Neural cell (in vitro differentiated cells): ENCODE data around the gene CYP4B1. TPM values are rescaled to one million over a fixed set of nuclear protein-coding genes. Genes with fewer than 3 reads are reported as not detected.
"Not testable (repeated sequence)": the region's sequence is repeated elsewhere in the genome, so short reads cannot be mapped to it uniquely, and the experiment has no call there.

ENCODE experiments used
- H2AFZ ChIP-seq: fragments of 200-600, 300-800 bp; sonication (generic), shearing (Covaris generic); 2 replicates; pipeline ENCODE4 v1.6.0; 2014; ENCODE audit warnings: low read depth, mild to moderate bottlenecking, antibody characterized with exemption, low read length, moderate library complexity
- H3F3A ChIP-seq: fragments of 200-600 bp; shearing (Covaris generic); 2 replicates; pipeline ENCODE4 v1.6.1; 2016; ENCODE audit warnings: mild to moderate bottlenecking, moderate library complexity, mixed read lengths, antibody characterized with exemption, low read length; ENCODE audit not compliant: insufficient read depth, poor library complexity, severe bottlenecking
- H3K27ac ChIP-seq: fragments of 200-600, 300-800 bp; sonication (generic), shearing (Covaris generic); 2 replicates; pipeline ENCODE4 v1.5.1; 2014; ENCODE audit warnings: mild to moderate bottlenecking, low read length, moderate library complexity
- H3K27me3 ChIP-seq: fragments of 300-800, 200-600 bp; sonication (generic), shearing (Covaris generic); 2 replicates; pipeline ENCODE4 v1.6.0; 2014; ENCODE audit warnings: mild to moderate bottlenecking, low read depth, low read length, moderate library complexity; ENCODE audit not compliant: insufficient read depth
- H3K36me3 ChIP-seq: fragments of 300-800, 200-600 bp; sonication (generic), shearing (Covaris generic); 2 replicates; pipeline ENCODE4 v1.5.1; 2014; ENCODE audit warnings: mild to moderate bottlenecking, antibody characterized with exemption, low read length, moderate library complexity; ENCODE audit not compliant: insufficient read depth
- H3K4me2 ChIP-seq: fragments of 300-800, 200-600 bp; sonication (generic), shearing (Covaris generic); 2 replicates; pipeline ENCODE4 v1.6.0; 2014; ENCODE audit warnings: mild to moderate bottlenecking, low read length
- H3K4me3 ChIP-seq: fragments of 300-800, 200-600 bp; sonication (generic), shearing (Covaris generic); 2 replicates; pipeline ENCODE4 v1.5.1; 2014; ENCODE audit warnings: mild to moderate bottlenecking, low read length, moderate library complexity
- H3K79me2 ChIP-seq: fragments of 200-600 bp; shearing (Covaris generic); replicated peaks from 2 replicates; pipeline ENCODE4 v1.6.0; 2014; ENCODE audit warnings: mild to moderate bottlenecking, low read length, moderate library complexity; ENCODE audit not compliant: insufficient read depth
- H3K9ac ChIP-seq: fragments of 300-800, 200-600 bp; sonication (generic), shearing (Covaris generic); 2 replicates; pipeline ENCODE4 v1.6.1; 2016; ENCODE audit warnings: mild to moderate bottlenecking, low read length, mixed read lengths
- H3K9me2 ChIP-seq: fragments of 200-600 bp; shearing (Covaris generic); 2 replicates; pipeline ENCODE4 v1.6.1; 2016; ENCODE audit warnings: mild to moderate bottlenecking, low read length, mixed read lengths; ENCODE audit not compliant: insufficient read depth
- H3K9me3 ChIP-seq: fragments of 200-600, 300-800 bp; sonication (generic), shearing (Covaris generic); 2 replicates; pipeline ENCODE4 v1.6.1; 2016; ENCODE audit warnings: mild to moderate bottlenecking, mixed run types, low read length, moderate library complexity, mixed read lengths
- H4K20me1 ChIP-seq: fragments of 200-600 bp; shearing (Covaris generic); 2 replicates; pipeline ENCODE4 v1.6.1; 2016; ENCODE audit warnings: mild to moderate bottlenecking, mixed run types; ENCODE audit not compliant: insufficient read depth
- EP300 ChIP-seq: fragments of 450-650 bp; conservative IDR thresholded peaks from 2 replicates; pipeline ENCODE4 v1.6.1; 2014; ENCODE audit warnings: antibody characterized with exemption, mild to moderate bottlenecking, moderate library complexity; ENCODE audit not compliant: poor library complexity, severe bottlenecking
- EZH2 ChIP-seq: fragments of 200-600, 300-800 bp; shearing (Covaris generic), sonication (generic); IDR thresholded peaks from 2 replicates; pipeline ENCODE4 v1.6.1; 2014; ENCODE audit warnings: antibody characterized with exemption, low read length, borderline replicate concordance, mild to moderate bottlenecking; ENCODE audit not compliant: insufficient read depth, poor library complexity, severe bottlenecking
- MXI1 ChIP-seq: fragments of 450-650 bp; conservative IDR thresholded peaks from 2 replicates; pipeline ENCODE4 v1.6.1; 2014; ENCODE audit warnings: antibody characterized with exemption, mild to moderate bottlenecking; ENCODE audit not compliant: poor library complexity, severe bottlenecking
- POLR2AphosphoS5 ChIP-seq: IDR thresholded peaks from 2 replicates; pipeline ENCODE4 v1.6.1; 2012
- RAD21 ChIP-seq: fragments of 450-650 bp; conservative IDR thresholded peaks from 2 replicates; pipeline ENCODE4 v1.6.1; 2014; ENCODE audit warnings: antibody characterized with exemption, mild to moderate bottlenecking, moderate library complexity
- REST ChIP-seq: IDR thresholded peaks from 2 replicates; pipeline ENCODE4 v1.6.1; 2012; ENCODE audit warnings: borderline replicate concordance
- SMC3 ChIP-seq: fragments of 450-650 bp; conservative IDR thresholded peaks from 2 replicates; pipeline ENCODE4 v1.6.1; 2014; ENCODE audit warnings: antibody characterized with exemption, mild to moderate bottlenecking, moderate library complexity; ENCODE audit not compliant: poor library complexity
- TAF1 ChIP-seq: IDR thresholded peaks from 2 replicates; pipeline ENCODE4 v1.6.1; 2012; ENCODE audit warnings: low read depth
- polyA plus RNA-seq: library from polyadenylated mRNA; depleted of rRNA; stranded (reverse); fragments of >200 nt; gene quantifications from 2 replicates; pipeline ENCODE4 v1.2.3, GENCODE V29; 2014
- TF ChIP-seq, protein P1 (sequence below): fragments of 450-650 bp; IDR thresholded peaks from 2 replicates; pipeline ENCODE4 v1.5.1; 2014; ENCODE audit warnings: antibody characterized with exemption, mild to moderate bottlenecking, moderate library complexity; ENCODE audit not compliant: poor library complexity, severe bottlenecking

Gene CYP4B1
- polyA plus RNA-seq, 1 donor from 2014 or later, result not detected

DNA sequence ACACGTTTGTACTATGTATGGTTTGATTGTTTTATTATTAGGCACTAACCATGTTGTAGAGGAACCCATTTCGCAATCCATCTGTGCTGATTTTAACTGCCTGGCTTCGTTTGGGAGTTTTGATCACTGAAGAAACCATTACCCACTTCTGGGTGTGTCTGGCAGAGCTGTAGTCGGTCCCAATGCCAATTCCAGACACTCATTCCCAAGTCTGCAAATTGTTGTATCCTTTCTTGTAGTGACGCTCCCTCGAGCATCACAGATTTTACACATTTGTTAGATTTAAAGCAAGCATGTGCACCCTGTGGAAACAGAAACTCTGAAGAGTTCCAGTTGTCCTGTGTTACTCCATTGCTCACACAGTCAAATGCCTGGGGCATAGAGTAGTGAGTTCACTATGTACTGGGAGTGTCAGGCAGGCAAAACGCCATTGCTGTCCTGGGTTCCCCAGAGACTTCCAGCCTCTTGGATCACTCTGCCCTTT, 48.9 kb upstream of the CYP4B1 start:
- H2AFZ ChIP-seq, result no peak overlapping the region
- TF ChIP-seq SMC3 (no peak), EP300 (no peak), REST (no peak), RAD21 (no peak), POLR2AphosphoS5 (no peak), MXI1 (no peak), EZH2 (no peak), TAF1 (no peak)
- TF ChIP-seq, protein P1, sequence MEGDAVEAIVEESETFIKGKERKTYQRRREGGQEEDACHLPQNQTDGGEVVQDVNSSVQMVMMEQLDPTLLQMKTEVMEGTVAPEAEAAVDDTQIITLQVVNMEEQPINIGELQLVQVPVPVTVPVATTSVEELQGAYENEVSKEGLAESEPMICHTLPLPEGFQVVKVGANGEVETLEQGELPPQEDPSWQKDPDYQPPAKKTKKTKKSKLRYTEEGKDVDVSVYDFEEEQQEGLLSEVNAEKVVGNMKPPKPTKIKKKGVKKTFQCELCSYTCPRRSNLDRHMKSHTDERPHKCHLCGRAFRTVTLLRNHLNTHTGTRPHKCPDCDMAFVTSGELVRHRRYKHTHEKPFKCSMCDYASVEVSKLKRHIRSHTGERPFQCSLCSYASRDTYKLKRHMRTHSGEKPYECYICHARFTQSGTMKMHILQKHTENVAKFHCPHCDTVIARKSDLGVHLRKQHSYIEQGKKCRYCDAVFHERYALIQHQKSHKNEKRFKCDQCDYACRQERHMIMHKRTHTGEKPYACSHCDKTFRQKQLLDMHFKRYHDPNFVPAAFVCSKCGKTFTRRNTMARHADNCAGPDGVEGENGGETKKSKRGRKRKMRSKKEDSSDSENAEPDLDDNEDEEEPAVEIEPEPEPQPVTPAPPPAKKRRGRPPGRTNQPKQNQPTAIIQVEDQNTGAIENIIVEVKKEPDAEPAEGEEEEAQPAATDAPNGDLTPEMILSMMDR, result no peak
- no peak overlapping the region for H3K4me2 ChIP-seq
- H3K36me3 ChIP-seq, result no peaks in the 10 kb centered on the region
- no peaks in the 10 kb centered on the region for H3F3A ChIP-seq
- H3K27ac ChIP-seq, result no peak overlapping the region
- no peaks in the 10 kb centered on the region for H3K9me2 ChIP-seq
- no peaks in the 10 kb centered on the region for H3K27me3 ChIP-seq
- H3K9me3 ChIP-seq, result no peaks in the 10 kb centered on the region
- H3K9ac ChIP-seq, result no peak overlapping the region
- H3K4me3 ChIP-seq, result no peak overlapping the region
- no peaks in the 10 kb centered on the region for H4K20me1 ChIP-seq
- no peaks in the 10 kb centered on the region for H3K79me2 ChIP-seq

GRCh38 chr1:46753985-46754384, 44.9 kb upstream of the CYP4B1 start:
- Histone ChIP-seq H3K9ac (no peak overlapping the region), H2AFZ (no peak overlapping the region), H3K9me3 (no peaks in the 10 kb centered on the region), H3K27me3 (no peaks in the 10 kb centered on the region), H3K27ac (no peak overlapping the region), H3F3A (no peaks in the 10 kb centered on the region), H3K79me2 (no peaks in the 10 kb centered on the region), H3K4me2 (no peak overlapping the region), H3K4me3 (no peak overlapping the region), H3K36me3 (no peaks in the 10 kb centered on the region), H3K9me2 (no peaks in the 10 kb centered on the region), H4K20me1 (no peaks in the 10 kb centered on the region)
- TF ChIP-seq, protein P1, result no peak
- no peak for TF ChIP-seq EZH2

- not testable (repeated sequence) for H3K36me3 ChIP-seq, H3K27ac ChIP-seq, H3K9me2 ChIP-seq, H3K79me2 ChIP-seq, H3K4me3 ChIP-seq, H3F3A ChIP-seq, H3K27me3 ChIP-seq, H3K4me2 ChIP-seq, H4K20me1 ChIP-seq, H3K9ac ChIP-seq, H2AFZ ChIP-seq, H3K9me3 ChIP-seq
These were observed 44.1 kb upstream of the CYP4B1 start for GRCh38 chr1:46754707-46755106.
